ENCODE data around the gene PCSK4. TPM values are rescaled to one million over a fixed set of nuclear protein-coding genes. Genes with fewer than 3 reads are reported as not detected.

The PCSK4 gene
- total and polyA plus RNA-seq, 4 donors = 0.75 to 6.0 (median 3.1) TPM; not detected in 1

DNA sequence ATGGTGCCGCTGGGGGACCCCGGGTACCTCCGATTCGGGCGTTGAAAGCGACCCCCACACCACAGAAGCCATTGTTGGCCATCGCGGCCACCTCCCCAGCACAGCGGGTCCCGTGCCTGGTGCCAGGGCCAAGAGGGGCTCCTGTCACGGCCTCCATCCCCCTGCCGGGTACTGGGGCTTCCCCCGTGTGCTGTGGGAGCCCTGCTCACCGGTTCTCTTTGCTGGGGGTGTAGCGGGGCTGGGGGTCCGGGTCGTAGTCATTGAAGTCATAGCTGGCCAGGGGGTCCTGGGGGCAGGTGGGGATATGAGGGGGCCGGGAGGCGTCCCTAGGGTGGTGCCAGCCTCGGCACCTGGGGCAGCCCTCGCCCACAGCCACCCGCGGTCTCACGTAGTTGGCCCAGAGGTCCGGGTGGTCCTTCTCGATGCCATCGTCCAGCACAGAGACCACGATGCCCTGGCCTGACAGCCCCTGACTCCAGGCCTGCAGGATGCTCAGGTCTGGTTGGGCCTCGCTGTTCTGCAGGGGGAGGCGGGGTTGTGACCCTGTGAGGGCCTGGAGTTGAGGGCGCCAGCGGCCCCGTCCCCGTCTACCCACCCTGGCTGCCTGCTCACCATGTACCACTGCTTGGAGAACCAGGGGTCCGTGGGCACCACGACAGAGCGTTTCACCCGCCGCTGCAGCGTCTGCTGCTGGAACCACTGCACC is 2.4 kb downstream of the PCSK4 start:
- no peak overlapping the region for H3K4me3 ChIP-seq (ENCODE audit: low read length in 2 of 2)
- no peaks in the 10 kb centered on the region for H3K27me3 ChIP-seq (ENCODE audit: control insufficient read depth in 1 of 2, insufficient read depth in 2 of 2, low read length in 1 of 2)
- no peak overlapping the region for H3K27ac ChIP-seq (ENCODE audit: low read depth in 1 of 2, low read length in 2 of 2)
- DNase-seq (no peak), ATAC-seq (ENCODE audit: low FRiP score) (no peak)
- WGBS, 2 donors = 92 to 93% methylated on average over 40 of the region's 40 CpGs
- H3K4me1 ChIP-seq (ENCODE audit: control insufficient read depth in 1 of 2, insufficient read depth in 2 of 2, low read length in 2 of 2) = no peaks in the 10 kb centered on the region
- no peaks in the 10 kb centered on the region for H3K36me3 ChIP-seq (ENCODE audit: control insufficient read depth in 1 of 2, insufficient read depth in 2 of 2, low read length in 1 of 2)
- no peaks in the 10 kb centered on the region for H3K9me3 ChIP-seq (ENCODE audit: control insufficient read depth, low read length)
- intact Hi-C loops (cut with DNase I) = no loop called here

DNA sequence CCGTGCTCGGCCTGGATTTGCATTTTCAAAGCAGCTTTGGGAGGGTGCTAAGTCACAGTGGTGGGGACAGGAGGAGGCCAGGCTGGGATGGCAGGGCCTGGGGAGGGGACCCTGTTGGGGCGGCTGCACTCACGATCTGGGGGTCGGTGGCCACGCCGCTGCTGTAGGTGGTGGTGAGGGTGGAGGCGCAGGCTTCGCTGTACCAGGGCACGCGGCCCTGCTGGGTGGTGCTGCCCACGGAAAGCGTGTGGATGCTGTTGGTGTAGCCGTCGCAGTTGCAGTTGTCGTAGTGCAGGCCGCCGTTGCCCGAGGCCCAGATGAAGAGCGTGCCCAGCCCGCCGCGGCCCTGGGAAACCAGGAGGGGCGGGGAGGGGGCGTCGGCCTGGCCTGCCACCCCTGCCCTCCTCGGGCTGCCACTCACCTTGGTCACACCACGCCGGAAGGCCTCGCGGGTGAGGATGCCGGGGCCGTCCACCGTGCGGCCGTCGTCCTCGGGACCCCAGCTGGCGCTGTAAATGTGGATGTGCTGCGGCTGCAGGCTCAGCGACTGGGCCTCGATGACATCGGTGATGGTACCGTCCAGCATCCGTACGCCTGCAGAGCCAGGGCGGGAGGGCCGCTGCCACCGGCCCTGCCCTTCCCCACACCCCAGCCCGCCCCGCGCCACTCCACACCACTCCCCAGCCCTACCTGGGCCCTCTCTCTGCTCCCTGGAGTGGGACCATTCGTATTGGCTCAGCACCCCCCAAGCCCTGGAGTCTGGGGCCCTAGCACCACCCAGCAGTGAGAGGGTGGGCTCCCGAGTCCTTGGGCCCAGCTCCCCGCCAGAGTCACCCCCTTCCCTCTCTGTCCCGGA is 3.2 kb downstream of the PCSK4 start:
- DNase-seq = no peak
- no peak for ATAC-seq (ENCODE audit: low FRiP score)
- intact Hi-C loops (cut with DNase I) = no loop called here
- Histone ChIP-seq H3K27ac (ENCODE audit: low read depth in 1 of 2, low read length in 2 of 2) (no peak overlapping the region), H3K4me3 (ENCODE audit: low read length in 2 of 2) (no peak overlapping the region), H3K36me3 (ENCODE audit: control insufficient read depth in 1 of 2, insufficient read depth in 2 of 2, low read length in 1 of 2) (no peaks in the 10 kb centered on the region), H3K4me1 (ENCODE audit: control insufficient read depth in 1 of 2, insufficient read depth in 2 of 2, low read length in 2 of 2) (no peaks in the 10 kb centered on the region), H3K9me3 (ENCODE audit: control insufficient read depth, low read length) (no peaks in the 10 kb centered on the region), H3K27me3 (ENCODE audit: control insufficient read depth in 1 of 2, insufficient read depth in 2 of 2, low read length in 1 of 2) (no peaks in the 10 kb centered on the region)
- WGBS, 2 donors = 91 to 94% methylated on average over 34 to 56 of the region's 56 CpGs

DNA sequence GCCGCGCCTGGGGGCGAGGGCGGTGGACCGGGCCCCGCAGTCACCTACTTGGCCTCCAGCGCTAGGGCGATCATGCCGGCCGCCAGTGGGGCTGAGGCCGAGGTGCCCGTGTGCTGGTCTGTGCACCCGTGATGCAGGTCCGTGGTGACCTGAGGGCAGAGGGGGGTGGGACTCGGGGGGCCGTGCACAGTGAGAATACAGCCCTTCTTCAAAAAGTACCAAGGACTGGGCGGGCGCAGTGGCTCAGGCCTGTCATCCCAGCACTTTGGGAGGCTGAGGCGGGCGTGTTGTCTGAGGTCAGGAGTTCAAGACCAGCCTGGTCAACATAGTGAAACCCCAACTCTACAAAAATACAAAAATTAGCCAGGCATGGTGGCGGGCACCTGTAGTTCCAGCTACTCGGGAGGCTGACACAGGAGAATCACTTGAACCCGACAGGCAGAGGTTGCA is 6.1 kb downstream of the PCSK4 start:
- Histone ChIP-seq H3K36me3 (ENCODE audit: control insufficient read depth in 1 of 2, insufficient read depth in 2 of 2, low read length in 1 of 2) (no peaks in the 10 kb centered on the region), H3K4me1 (ENCODE audit: control insufficient read depth in 1 of 2, insufficient read depth in 2 of 2, low read length in 2 of 2) (no peaks in the 10 kb centered on the region), H3K27me3 (ENCODE audit: control insufficient read depth in 1 of 2, insufficient read depth in 2 of 2, low read length in 1 of 2) (no peaks in the 10 kb centered on the region), H3K4me3 (ENCODE audit: low read length in 2 of 2) (no peak overlapping the region), H3K27ac (ENCODE audit: low read depth in 1 of 2, low read length in 2 of 2) (no peak overlapping the region), H3K9me3 (ENCODE audit: control insufficient read depth, low read length) (no peaks in the 10 kb centered on the region)
- intact Hi-C loops (cut with DNase I) = no loop called here
- 91 to 92% methylated on average over 23 of the region's 23 CpGs for WGBS, 2 donors
- DNase-seq (no peak), ATAC-seq (ENCODE audit: low FRiP score) (no peak)

DNA sequence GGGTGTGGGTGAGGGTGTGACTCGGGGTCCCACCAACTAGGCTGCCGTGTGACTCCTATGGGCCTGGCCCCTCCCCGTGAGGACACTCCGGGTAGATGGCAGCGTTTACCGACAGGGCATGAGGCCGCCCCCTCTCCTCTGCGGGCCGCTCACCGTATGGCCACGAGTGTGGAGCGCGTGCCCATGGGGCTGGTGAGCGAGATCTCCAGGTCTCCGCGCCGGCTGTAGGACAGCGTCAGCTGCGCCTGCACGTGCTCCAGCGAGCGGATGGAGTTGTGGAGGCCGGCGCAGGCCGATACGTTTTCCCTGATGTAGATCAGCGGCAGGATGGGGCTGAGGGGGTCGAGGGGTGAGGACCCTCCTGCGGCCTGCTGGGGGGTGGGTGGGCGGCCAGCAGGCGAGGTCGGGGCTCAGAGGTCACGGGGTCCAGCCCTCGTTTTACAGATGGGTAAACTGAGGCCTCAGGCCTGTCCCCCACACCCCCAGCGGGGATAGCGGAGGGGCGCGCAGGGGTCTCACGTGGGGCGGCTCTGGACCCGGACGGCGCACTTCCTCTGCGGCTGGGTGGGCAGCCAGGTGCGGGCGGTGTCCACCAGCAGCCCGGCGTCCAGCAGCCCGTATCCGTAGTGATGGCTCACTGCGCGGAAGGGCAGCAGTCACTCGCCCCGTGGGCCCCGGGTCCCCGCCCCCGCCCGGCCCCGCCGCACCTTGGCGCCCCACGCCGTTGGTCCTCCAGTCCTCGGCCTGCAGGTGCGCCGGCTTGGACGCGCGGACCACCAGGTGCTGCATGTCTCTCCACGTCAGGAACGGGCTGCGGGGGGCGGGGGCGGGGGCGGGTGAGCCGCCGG is 6.8 kb downstream of the PCSK4 start:
- Histone ChIP-seq H3K9me3 (ENCODE audit: control insufficient read depth, low read length) (no peaks in the 10 kb centered on the region), H3K4me1 (ENCODE audit: control insufficient read depth in 1 of 2, insufficient read depth in 2 of 2, low read length in 2 of 2) (no peaks in the 10 kb centered on the region), H3K27me3 (ENCODE audit: control insufficient read depth in 1 of 2, insufficient read depth in 2 of 2, low read length in 1 of 2) (no peaks in the 10 kb centered on the region), H3K36me3 (ENCODE audit: control insufficient read depth in 1 of 2, insufficient read depth in 2 of 2, low read length in 1 of 2) (no peaks in the 10 kb centered on the region), H3K4me3 (ENCODE audit: low read length in 2 of 2) (no peak overlapping the region), H3K27ac (ENCODE audit: low read depth in 1 of 2, low read length in 2 of 2) (no peak overlapping the region)
- ATAC-seq (ENCODE audit: low FRiP score) (no peak), DNase-seq (no peak)
- WGBS, 2 donors = 91% methylated on average over 75 to 77 of the region's 77 CpGs
- intact Hi-C loops (cut with DNase I) = no loop called here

DNA sequence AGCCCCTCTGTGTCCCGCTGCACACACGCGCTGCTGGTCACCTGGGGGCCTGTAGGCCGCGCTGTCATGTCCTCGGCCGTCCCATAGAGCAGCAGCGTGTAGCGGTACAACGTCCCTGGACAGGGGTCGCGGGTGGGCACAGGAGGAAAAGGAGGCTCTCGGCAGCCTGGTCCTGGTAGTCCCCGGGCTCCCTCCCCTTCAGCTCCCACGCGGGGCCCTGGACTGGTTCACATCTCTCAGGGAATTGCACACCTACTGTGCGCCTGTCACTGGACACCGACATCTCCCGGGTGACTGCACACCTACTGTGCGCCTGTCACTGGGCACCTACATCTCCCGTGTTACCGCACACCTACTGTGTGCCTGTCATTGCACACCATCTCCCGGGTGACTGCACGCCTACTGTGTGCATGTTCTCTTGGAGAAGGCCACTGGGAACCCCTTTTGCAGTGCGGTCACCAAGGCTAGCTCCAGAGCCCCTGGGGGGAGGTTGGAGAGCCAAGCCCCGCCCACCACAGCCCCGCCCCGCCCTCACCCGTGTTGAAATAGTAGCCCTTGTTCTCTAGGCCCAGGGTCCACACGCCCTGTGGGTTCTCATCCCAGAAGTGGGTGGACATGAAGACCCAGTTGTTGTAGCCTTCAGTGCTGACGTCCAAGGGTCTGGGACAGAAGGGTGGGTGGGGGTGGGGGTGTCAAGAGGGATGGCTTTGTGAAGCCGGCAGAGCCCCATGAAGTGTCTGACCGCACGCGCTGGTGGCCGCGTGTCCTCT is 7.6 kb downstream of the PCSK4 start:
- WGBS, 2 donors = 80 to 83% methylated on average over 37 of the region's 37 CpGs
- intact Hi-C loops (cut with DNase I) = no loop called here
- no peaks in the 10 kb centered on the region for H3K9me3 ChIP-seq (ENCODE audit: control insufficient read depth, low read length)

DNA sequence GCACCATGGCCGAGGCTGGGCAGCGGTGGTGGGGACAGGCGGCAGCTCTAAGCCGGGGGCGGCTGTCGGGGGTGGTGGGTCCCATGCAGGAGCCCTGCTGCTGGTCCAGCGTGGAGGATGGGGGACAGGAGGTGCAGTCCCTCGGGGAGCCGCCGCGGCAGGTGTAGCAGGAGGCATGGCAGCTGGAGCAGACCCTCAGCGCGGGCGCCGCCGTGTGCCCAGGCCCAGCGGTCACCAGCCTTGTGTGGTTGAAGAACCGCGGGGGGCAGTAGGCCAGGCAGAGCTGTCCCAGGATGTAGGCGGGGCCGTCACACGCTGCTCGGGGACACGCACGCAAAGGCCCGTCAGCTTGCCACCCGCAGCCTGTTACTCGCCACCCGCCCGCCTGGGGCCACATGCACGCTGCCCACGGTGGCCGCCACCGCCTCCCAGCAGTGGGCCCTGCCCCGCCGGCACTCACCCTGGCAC is 8.2 kb downstream of the PCSK4 start:
- no peak overlapping the region for H3K4me3 ChIP-seq (ENCODE audit: low read length in 2 of 2)
- intact Hi-C loops (cut with DNase I) = no loop called here
- no peak overlapping the region for H3K27ac ChIP-seq (ENCODE audit: low read depth in 1 of 2, low read length in 2 of 2)
- DNase-seq (peak in 1 of 2 donors; percentile 76), ATAC-seq (ENCODE audit: low FRiP score) (no peak)
- no peaks in the 10 kb centered on the region for H3K36me3 ChIP-seq (ENCODE audit: control insufficient read depth in 1 of 2, insufficient read depth in 2 of 2, low read length in 1 of 2)
- 88 to 89% methylated on average over 35 to 36 of the region's 36 CpGs for WGBS, 2 donors
- no peaks in the 10 kb centered on the region for H3K27me3 ChIP-seq (ENCODE audit: control insufficient read depth in 1 of 2, insufficient read depth in 2 of 2, low read length in 1 of 2)
- H3K9me3 ChIP-seq (ENCODE audit: control insufficient read depth, low read length) = no peaks in the 10 kb centered on the region
- no peaks in the 10 kb centered on the region for H3K4me1 ChIP-seq (ENCODE audit: control insufficient read depth in 1 of 2, insufficient read depth in 2 of 2, low read length in 2 of 2)

More for the DNA sequence above, 7.6 kb downstream of the PCSK4 start:
- DNase-seq (no peak), ATAC-seq (ENCODE audit: low FRiP score) (no peak)
- H3K36me3 ChIP-seq (ENCODE audit: control insufficient read depth in 1 of 2, insufficient read depth in 2 of 2, low read length in 1 of 2) = no peaks in the 10 kb centered on the region
- no peaks in the 10 kb centered on the region for H3K27me3 ChIP-seq (ENCODE audit: control insufficient read depth in 1 of 2, insufficient read depth in 2 of 2, low read length in 1 of 2)
- no peak overlapping the region for H3K4me3 ChIP-seq (ENCODE audit: low read length in 2 of 2)
- H3K4me1 ChIP-seq (ENCODE audit: control insufficient read depth in 1 of 2, insufficient read depth in 2 of 2, low read length in 2 of 2) = no peaks in the 10 kb centered on the region
- no peak overlapping the region for H3K27ac ChIP-seq (ENCODE audit: low read depth in 1 of 2, low read length in 2 of 2)

DNA sequence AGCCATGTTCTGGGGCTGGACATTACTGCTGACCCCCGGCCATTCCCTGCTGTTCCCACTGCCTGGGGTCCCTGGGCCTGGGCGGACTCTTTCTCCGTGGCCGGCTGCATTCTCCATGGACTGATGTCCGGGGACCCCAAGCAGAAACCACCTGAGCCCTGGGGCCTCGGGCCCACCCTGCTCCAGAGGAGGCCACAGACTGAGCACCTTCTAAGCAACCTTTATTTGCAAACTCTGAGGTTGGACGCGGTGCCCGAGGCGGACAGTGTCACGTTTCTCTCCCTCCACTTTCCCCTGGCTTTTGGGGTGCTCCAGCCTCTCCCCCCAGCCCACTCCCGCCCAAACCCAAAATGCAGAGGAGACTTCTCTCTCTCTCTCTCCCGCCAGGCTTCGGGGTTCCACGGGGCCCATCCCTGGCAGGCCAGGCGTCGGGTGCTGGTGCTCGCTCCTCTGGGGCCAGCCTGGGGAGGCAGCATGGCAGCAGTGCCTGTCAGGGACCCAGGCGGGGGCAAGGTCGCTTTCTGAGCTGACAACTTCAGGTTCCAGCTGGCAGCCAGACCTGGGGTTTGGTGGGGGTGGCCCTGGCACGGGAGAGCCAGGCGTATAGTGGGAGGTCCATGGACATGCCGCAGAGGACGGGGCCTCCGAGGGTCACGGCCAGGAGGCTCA is 8.8 kb downstream of the PCSK4 start:
- 88 to 92% methylated on average over 22 to 26 of the region's 26 CpGs for WGBS, 2 donors
- no peaks in the 10 kb centered on the region for H3K36me3 ChIP-seq (ENCODE audit: control insufficient read depth in 1 of 2, insufficient read depth in 2 of 2, low read length in 1 of 2)
- no peaks in the 10 kb centered on the region for H3K9me3 ChIP-seq (ENCODE audit: control insufficient read depth, low read length)
- H3K4me1 ChIP-seq (ENCODE audit: control insufficient read depth in 1 of 2, insufficient read depth in 2 of 2, low read length in 2 of 2) = no peaks in the 10 kb centered on the region
- H3K27me3 ChIP-seq (ENCODE audit: control insufficient read depth in 1 of 2, insufficient read depth in 2 of 2, low read length in 1 of 2) = no peaks in the 10 kb centered on the region
- DNase-seq (peak in 1 of 2 donors; percentile 56), ATAC-seq (ENCODE audit: low FRiP score) (no peak)
- intact Hi-C loops (cut with DNase I) = no loop called here
- H3K4me3 ChIP-seq (ENCODE audit: low read length in 2 of 2) = no peak overlapping the region
- no peak overlapping the region for H3K27ac ChIP-seq (ENCODE audit: low read depth in 1 of 2, low read length in 2 of 2)
